ENCODE results near the gene CMIP.

Gene CMIP

DNA sequence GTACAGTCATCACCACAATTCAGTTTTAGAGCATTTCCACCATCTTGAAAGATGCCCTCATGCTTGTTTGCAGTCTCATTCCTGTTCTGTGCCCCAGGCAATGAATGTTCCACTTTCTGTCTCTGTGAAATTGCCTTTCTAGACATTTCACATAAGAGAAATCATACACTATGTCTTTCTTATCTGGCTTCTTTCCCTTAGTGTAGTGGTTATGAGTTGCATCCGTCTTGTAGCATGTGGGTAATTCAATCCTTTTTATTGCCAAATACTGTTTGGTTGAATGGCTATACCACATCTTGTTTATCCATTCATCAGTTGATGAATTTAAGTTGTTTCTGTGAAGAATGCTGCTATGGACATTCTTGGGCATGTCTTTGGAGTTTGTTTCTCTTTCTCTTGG lies 202.0 kb downstream of the CMIP start:
- no peak for DNase-seq

DNA sequence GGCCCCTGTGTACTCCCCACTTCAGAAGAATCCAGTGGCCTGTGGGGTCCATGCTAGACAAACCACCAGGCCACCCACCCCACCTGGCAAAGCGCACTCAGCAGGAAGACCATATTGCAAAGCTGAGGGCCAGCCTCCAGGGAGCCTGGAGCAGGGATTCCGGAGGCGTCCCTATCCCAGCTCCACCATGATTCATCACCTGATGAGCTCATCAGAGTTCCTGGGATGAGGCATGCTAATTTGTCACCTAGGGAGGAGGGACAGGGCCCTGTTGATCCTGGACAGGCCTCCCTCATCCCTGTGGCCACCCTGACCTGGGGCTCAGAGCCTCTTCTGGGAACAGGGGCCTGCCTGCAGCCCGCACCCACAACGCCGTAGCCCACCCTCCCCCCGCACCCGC lies 202.9 kb downstream of the CMIP start:
- DNase-seq: no peak

DNA sequence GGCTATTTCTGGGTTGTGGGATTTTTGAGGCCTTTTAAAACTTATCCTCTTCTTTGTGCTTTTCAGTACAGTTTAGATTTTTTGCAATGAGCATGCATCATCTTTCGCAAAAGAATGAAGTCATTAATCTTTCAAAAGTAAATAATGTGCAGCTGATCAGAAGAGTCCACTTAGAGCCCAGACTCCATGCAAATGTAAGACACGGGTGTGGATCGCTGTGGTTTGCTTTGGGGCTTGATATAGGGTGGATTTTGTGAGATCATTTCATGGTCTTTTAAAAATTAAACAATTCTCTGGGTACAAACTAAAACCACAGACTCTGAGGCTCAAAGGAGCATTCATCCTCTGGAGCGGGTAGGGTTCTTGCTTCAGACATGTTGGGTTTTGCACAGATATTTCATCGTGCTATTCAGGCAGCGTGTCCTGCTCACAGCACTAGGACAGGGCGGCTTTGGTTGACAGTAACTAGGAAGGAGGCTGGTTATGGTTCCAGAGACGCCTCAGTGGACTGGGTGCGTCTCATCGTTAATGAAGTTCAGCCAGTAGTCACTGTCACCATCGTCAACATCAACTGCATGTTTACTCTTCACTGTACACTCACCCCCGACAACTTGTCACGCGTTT lies 205.1 kb downstream of the CMIP start:
- no peak for DNase-seq

- no peak for DNase-seq
Observed at GRCh38 chr16:81650281-81650680, 205.7 kb downstream of the CMIP start.

GRCh38 chr16:81650982-81651562 lies 206.5 kb downstream of the CMIP start:
- no peak for DNase-seq

GRCh38 chr16:81651758-81652718 lies 207.4 kb downstream of the CMIP start:
- no peak for DNase-seq

DNA sequence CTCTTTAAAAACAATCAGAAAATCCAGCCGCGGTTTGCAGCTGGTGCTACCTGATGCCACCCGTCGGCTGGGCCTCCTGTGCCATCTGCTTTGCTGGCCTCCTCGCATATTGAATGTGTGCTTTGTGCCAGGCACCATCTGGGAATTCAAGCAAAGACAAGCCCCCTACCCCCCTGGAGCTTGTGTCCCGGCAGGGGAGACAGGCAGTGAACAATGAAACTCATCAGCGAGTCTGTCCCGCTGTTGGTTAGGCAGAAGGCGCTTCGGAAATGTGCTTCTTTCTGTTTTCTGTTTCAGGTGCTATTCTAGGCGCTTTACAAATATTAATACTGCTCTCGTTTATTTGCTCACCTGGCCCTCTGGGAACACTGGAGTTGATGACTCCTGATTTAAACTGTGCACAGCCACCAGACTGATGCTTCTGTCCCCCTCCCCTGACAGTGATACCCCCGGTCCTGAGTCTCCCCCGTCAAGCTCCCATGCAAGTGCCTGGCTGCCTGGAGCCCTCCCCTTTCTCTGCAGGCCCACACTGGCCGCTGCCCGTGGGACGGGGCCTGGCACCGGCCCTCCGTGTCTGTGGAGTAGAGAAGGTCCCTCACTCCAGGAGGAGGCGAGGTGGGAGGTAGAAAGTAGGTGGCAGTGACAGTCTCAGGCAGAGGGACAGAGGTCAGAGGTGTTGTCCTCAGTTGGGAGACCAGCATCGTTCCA lies 208.3 kb downstream of the CMIP start:
- DNase-seq: no peak

- DNase-seq: no peak
Observed at GRCh38 chr16:81654346-81654745, 209.7 kb downstream of the CMIP start.

DNA sequence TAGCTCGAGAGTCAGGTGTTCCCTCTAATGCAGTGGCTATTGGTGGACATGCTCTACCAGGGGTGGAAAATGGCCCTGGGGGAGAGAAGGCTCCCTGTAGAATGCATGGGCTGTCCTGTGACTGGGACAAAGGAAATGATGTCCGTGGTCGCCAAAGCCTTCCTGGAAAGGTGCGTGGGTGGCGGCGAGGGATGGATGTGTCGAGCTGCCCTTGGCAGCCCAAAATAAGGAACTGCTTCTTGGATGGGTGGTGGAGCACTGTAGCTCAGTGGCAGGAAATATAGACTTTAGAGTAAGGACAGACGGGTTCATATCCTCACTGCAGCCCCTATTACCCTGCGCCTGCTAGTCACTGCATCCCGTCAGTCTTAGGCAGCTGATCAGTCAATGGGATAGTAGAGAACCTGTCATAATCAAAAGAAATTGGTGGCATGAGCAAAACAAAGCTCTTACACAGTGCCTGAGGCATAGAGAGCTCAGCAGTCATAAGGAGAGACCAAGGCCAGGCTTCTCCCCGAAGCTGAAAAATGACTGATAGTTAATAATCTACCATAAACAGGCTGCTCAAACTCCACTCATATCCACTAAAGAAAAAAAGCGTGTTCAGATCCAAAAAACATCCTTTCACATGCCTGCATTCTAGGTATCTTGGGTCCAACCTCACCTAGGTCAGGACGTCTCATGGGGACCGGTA lies 211.0 kb downstream of the CMIP start:
- DNase-seq: no peak

- no peak for DNase-seq
Observed at GRCh38 chr16:81657224-81657623, 212.6 kb downstream of the CMIP start.

- DNase-seq: no peak
Observed at GRCh38 chr16:81657781-81658180, 213.2 kb downstream of the CMIP start.

DNA sequence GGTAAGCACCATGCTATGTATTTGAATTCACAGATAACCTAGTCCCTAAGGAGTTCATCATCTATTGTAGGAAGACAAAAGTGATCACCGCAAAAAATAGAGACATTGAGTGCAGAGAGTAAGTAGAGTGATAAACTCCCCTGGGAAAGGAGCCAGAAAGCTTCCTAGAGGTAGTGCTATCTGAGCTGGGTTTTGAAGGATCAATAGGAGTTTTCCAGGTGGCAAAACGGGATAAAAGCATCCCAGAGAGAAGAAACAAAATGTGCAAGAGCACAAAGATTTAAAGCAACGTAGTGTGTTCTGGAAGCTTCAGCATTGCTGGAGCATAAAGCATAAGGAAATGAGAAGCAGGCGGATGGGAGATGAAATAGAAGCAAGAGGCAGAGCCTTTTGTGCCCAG lies 213.8 kb downstream of the CMIP start:
- no peak for DNase-seq

DNA sequence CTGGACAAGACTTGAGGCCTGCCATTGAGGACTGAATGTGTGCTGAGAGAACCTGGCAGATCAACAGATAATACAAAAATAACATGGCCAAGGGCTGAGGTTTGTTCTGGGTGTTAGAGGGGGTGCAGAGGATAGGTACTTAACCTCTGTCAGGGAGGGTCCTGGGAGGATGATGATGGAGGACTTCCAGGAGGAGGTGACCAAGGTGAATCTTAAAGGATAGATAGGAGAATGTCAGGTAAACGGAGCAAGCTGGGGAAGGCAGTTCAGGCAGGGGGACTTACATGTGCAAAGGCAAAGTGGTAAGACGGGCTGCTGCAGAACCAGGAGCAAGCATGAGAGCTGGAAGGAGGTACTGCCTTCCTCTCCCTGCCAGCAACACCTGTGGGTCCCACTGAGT lies 214.6 kb downstream of the CMIP start:
- DNase-seq: no peak

GRCh38 chr16:81661082-81661481 lies 216.5 kb downstream of the CMIP start:
- DNase-seq: no peak

DNA sequence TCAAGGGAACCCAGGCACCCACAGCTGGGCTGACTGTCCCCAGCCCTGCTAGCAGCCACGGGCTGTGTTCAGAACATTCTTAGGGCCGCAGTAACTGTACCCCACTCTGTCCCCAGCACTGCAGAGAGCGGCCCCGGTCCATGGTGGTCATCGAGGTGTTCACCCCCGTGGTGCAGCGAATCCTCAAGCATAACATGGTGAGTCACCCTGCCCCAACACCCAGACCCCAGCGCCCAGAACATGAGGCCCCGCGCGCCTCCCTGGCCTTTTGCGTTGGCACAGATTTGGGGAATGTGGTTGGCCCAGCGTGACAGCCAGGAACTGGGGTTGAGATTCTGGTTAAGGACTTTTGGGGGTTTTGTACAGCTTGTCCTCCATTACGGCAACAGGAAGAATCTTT lies 219.5 kb downstream of the CMIP start:
- no peak for DNase-seq

GRCh38 chr16:81665588-81665987 lies 221.0 kb downstream of the CMIP start:
- DNase-seq: no peak

- DNase-seq: no peak
Observed at GRCh38 chr16:81666113-81666512, 221.5 kb downstream of the CMIP start.

DNA sequence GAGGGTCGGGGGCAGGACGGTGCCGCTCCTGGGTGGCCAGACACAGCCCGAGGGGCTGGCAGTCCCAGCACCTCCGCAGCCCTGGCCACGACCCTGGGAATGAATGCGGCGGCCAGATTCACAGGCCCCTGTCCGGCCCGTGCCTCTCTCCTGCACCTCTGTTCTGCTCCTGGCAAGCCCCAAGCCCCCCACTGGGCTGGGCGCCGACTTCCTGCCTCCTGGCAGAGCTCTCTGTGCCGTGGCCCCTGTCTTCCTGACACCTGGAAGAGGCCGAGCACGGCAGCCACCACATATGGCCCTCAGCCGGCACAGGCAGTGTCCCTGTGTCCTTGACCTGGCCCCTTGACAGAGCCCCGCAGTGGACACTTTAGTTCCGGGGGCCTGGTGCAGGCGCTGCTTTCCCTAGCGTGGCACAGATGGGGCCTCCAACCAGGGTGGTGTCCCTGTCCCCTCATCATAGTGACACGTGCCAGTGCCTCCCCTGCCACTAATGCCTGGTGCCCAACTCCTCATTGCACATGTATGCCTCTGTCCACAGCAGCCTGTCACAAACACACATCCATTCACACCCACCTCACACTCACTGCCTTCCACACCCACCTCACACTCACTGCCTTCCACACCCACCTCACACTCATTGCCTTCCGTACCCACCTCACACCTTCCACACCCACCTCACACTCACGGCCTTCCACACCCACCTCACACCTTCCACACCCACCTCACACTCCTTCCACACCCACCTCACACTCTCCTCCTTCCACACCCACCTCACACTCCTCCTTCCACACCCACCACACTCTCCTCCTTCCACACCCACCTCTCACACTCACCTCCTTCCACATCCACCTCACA lies 223.9 kb downstream of the CMIP start:
- DNase-seq: no peak

DNA sequence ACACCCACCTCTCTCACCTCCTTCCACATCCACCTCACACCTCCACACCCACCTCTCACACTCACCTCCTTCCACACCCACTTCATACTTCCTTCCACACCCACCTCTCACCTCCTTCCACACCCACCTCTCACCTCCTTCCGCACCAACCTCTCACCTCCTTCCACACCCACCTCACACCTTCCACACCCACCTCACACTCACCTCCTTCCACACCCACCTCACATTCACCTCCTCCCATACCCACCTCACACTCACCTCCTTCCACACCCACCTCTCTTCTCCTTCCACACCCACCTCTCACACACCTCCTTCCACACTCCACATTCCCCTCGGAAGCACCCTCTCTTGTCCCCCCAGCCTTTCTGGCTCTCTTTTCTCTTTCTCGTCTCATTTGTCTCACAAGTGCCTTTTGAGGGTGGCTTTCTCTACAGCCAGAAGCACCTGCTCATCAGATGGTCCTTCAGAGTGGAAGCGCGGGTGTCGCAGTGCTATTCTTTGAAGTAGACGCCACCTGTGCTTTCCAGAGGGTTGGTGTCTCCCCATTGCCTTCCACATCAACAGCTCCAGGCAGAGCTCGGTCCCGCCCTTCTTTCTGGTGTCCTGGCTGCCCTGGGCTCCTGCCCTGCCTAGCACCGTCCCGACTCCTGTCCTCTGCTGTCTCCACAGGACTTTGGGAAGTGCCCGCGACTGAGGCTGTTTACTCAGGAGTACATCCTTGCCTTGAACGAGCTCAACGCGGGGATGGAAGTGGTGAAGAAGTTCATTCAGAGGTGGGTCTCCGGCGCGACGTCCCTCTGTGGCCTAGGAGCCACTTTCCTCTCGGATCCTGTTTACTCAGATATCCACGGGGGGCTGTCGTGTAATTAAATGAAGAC lies 225.1 kb downstream of the CMIP start:
- no peak for DNase-seq

DNA sequence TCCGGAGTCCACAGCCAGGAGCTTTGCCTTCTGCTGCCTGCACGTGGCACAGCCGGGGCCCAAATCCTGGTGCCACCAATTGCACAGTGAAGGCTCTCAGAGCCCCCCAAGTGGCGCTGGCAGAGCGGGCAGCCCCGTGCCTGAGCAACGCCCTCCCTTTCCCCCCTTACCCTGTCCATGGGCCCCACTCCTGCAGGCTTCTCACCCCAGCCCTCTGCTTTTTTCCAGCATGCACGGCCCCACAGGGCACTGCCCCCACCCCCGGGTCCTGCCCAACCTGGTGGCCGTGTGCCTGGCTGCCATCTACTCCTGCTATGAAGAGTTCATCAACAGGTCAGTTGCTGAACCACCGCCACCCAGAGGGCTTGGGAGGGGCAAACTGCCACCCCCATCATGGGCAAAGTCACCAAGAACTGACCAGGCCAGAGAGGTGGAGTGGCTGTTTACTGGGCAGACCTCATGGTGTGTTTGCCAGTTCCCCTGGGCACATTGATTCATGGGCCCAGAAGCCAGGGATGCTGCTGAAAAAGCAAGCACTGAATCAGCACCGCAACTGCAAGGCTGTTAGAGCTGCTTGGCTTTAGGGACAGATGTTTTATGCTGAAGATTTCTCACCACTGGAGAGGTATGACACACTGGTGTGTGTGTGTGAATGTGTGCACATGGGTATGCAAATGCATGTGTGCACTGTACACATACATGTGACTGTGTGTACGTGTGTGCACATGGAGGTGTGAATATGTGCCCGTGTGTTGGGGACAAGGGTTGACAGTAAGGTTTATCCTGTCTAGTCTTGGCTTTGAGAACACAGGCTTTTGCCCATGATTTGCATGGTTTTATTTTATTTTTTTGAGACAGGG lies 227.4 kb downstream of the CMIP start:
- DNase-seq: no peak

Measured in activated CD4-positive, CD25-positive, alpha-beta regulatory T cell treated with anti-CD3 and anti-CD28 coated beads, Interleukin-2, amount 50 U/mL, for 72 hours (primary cell).